Suppressor macrophage treated with lipopolysaccharide for 4 hours (primary cell): ENCODE data around the gene SLC35F1.

Experiments
- DNase-seq: peaks from one replicate; pipeline ENCODE4 v3.0.0-alpha.2; 2020

SLC35F1 gene

DNA sequence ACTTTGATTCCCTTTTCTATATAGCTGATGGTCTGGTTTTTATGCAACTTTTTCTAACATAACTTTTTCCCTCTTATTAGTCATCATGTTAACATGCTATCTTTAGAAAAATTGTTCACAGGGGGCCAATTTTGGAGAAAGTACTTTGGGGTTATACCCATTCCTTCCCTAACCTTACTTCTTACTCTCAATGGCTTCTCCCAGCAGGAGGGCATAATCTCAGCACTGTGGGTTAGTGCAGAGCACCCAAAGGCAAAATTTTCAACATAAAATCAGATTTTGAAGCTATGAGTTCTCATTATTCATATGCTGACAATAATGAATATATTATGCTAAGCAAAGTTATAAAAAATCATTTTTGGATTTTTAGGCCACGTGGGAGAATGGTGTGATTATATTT is 299.2 kb downstream of the SLC35F1 start:
- no peak for DNase-seq

DNA sequence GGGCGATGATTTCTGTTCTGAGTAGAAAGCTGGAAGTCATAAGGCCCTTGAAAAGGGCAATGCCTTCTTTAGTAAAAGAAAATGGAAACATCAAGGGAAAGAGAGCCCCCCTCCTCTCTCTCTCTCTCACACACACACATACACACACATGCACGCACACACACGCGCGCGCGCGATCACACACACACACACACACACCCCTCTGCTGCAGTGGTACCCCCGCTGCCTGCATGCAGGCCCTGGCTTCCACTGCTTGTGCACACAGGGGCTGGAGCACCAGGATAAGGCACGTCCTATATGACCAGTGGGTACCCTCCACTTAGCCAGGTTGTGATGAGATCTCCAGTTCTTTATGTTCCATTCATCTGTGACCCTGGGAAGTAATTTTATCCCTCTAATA is 300.9 kb downstream of the SLC35F1 start:
- DNase-seq = no peak

DNA sequence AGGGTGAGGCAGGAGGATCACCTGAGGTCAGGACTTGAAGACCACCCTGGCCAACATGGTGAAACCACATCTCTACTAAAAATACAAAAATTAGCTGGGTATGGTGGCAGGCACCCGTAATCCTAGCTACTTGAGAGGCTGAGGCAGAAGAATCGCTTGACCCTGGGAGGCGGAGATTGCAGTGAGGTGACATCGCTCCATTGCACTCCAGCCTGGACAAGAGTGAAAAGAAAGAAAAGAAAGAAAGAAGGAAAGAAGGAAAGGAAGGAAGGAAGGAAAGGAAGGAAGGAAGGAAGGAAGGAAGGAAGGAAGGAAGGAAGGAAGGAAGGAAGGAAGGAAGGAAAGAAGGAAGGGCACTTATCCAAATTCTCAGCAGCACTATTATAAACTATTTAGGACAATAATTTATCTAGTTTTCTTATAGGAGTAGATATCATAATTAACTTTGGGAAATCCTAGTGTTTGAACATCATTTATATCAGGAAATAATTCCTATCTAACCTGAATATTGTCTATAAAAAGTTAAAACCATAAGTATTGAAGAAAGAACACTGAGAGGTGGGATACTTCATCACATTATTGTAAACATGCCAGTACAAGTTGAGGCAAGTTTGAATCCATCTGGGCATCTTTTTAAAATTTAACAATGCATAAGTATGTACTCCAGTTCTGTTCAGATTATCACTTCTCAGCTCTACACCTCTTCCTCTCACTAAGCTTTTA is 305.5 kb downstream of the SLC35F1 start:
- no peak for DNase-seq

GRCh38 chr6:118215269-118215668 is 308.2 kb downstream of the SLC35F1 start:
- no peak for DNase-seq

DNA sequence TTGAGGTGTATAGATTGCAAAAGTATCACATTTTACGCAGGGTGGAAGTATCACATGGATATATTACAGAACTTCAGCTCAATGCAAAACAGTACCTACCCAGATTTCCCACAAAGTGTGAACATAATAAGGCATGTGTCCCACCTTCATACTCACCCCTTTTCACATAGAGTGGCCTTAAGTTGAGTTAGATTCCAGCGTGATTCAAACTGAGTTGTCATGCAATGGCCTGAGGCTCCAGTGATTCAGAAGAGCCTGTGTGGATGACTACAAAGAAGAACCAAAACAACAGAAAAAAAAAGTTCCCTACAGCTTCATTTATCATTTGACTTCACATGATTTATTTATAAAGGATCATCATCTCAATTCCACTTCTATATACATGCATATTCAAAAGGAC is 309.7 kb downstream of the SLC35F1 start:
- DNase-seq = no peak

GRCh38 chr6:118218156-118218555 is 311.1 kb downstream of the SLC35F1 start:
- no peak for DNase-seq

DNA sequence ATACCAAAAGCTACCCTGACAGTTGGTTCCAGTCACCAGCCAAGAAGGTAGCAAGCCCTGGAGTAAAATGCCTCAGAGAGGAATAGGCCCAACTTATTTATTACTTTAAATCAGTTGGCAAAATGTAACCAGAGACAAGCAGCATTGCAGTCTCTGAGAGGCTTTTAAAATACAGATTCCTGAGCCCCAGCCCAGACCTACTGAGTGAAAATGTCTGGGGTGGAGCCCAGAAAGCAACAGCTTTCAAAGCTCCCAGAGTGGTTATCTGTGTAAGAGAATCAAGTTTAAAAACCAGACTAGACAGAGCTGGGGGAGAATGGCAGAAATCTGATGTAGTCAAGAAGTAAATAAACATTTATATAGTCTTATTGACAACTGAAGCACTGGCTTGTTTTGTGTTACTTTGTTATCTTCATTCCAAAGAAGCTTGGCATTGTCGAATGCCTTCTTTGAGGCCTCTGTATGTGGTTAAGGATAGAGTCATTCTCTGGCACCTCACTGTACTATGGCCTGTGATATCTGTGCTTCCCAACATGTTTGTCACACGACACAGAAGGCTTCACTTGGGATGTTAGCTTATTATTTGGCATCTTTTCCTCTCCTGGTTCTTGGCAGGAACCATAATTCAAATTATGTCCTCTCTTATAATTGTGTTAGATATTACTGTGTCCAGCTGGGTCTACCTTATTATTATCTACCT is 313.5 kb downstream of the SLC35F1 start:
- no peak for DNase-seq

- DNase-seq = no peak
These were observed 316.3 kb downstream of the SLC35F1 start for GRCh38 chr6:118223316-118223715.

GRCh38 chr6:118228886-118229285 is 321.8 kb downstream of the SLC35F1 start:
- DNase-seq = no peak

DNA sequence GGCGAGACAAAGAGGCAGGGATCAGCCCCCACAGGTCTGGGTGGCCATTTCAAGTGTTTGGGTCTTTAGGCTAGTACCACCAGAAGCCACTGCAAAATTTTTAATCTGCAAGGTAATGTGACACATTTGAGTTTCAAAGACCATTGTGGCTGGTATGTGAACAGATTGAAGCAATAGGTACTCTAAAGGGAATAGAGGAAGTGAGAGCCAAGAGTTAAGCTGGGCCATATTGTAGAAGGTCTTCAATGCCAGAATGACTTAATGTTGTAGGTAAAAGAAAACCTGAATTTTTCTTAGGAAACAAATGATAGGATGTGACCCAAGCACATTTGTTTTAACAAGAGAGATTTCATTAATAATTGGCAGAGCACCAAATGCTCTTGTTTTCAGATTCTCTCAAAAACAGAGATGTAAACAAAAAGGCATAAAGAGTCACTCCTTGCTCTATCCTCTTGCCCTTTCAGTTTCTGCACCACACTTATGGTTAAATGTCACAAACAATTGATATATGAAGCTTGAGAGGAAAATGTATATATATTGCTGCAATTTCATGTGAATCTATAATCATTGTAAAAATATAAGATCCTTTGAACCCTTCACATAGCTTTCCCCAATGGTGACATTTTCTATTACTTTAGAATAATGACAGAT is 333.9 kb downstream of the SLC35F1 start:
- no peak for DNase-seq

DNA sequence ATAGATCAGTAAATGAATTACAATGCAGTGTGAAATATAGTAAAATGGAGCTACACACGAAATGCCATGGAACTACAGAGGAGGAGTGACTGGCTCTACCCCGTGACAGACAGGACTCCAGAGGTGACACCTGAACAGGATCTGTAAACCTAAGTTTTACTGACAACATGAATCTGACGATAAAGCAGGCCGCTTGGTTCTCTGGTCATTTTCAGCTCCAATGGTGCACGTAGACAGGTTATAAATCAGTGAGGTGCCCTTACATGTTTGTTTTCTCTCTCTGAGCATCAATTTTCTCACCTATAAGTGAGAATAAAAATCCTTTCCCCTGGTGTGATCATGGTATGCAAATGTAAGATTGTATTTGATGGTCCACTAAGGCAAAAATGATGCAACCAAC is 339.3 kb downstream of the SLC35F1 start:
- DNase-seq = no peak

DNA sequence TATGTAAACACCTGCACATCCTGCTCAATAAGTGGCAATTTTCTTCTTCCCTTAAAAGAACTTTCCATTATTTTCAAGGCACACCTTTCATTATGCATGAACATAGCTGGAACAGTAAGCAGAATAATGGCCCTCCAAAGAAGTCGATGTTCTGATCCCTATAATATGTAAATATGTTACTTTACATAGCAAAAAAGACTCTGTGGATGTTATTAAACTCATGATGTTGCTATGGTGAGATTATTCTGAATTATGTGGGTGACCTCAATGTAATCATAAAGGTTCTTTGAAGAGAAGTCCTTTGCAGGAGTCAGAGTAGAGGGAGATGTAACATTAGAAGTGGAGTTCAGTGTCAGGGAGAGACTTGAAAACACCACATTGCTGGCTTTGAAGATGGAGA is 341.1 kb downstream of the SLC35F1 start:
- no peak for DNase-seq

- DNase-seq = no peak
These were observed 342.6 kb downstream of the SLC35F1 start for GRCh38 chr6:118249680-118250079.

DNA sequence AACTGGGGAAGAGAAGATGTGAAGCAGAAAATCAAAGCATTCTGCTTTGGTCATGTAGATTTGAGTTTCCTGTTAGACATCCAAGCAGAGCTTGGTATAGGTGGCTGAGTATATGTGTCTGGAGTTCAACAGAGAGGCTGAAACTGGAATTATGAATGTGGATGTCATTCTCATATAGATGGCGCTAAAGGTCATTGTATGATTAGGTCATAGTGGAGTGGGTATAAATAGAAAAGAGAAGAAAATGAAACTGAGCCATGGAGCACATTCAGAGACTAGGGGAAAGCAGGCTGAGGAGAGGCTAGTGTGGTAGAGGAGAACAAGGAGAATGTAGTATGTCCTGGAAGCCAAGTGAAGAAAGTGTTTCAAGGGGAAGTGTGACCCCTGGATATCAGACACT is 345.4 kb downstream of the SLC35F1 start:
- DNase-seq = peak; percentile 47

DNA sequence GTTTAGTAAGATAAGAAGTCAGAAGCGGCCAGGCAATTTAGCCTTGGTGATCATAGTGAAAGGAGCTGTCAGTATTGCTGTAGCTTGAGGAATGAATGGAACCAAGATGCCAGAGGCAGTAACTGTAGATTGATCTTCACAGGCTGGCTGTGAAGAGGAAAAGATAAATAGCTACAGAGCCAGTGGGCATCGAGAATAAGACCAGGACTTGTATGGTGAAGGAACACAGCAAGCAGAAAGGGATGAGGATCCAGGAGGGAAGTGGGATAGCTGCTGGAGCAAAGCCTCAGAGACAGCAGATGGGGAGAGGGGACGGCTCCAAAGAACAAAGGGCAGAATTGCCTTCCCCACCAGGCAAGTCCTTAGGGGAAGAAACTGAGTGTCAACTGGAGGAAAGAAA is 346.7 kb downstream of the SLC35F1 start:
- no peak for DNase-seq

DNA sequence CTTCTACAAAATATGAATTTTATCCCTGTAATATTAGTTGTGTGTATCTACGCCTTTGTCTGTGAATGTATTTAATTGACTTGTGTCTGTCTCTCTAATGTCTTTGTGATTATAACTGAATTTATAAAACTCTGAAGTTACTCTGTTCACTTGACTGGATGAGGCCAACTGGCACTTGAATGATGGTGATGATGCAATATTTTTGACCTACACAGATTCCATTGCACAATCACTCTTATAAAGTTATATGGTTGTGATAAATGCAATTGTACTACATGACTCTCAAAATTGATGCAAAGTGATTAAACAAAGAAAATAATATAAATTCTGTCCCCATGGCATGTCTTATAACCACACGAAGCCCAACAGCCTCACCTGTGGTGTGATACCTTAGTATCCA is 353.8 kb downstream of the SLC35F1 start:
- no peak for DNase-seq

DNA sequence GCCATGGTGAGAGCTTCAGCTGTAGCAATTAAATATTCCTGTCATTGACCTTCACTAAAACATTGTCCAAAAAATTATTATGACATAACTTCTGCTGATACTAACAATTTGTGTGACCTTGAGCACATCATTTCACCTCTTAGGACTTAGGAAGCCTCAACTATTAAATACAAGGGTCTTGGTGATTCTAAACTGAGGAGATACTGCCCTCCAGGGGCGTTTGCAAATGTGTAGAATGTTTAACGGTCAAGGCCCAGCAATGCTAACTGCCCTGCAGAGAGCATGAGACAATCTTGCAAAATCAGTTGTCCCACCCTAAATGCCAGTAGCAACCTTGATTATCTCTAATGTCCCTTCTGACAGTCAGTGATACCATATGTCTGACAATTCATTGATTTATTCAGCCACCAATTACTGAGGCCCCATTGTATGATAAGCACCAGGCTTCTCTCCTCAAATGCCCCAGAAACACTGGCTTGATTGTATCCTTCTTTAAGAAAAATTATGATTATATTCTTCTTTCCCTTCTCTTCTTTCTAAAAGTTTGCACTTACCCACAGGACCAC is 356.9 kb downstream of the SLC35F1 start:
- no peak for DNase-seq

GRCh38 chr6:118269659-118270058 is 362.6 kb downstream of the SLC35F1 start:
- DNase-seq = no peak

- no peak for DNase-seq
These were observed 370.6 kb downstream of the SLC35F1 start for GRCh38 chr6:118277631-118278030.

DNA sequence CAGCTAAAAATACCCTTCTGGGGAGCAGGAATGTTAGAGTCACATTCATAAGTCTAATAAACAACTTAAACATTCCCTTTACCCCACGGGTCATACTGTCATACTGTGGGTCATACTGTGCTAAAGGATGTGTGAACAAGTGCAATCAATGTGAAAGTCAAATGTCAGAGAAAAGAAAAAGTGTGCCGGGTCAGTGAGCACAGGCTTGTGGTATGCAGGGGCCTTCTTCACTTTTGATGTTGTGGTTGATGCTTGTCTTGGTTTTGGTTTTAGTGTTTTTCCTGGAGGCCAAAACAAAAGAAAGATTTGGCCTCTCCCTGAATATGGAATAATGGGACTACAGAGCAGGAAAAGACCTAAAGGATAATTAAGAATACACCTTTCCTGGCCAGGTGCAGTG is 373.1 kb downstream of the SLC35F1 start:
- no peak for DNase-seq

DNA sequence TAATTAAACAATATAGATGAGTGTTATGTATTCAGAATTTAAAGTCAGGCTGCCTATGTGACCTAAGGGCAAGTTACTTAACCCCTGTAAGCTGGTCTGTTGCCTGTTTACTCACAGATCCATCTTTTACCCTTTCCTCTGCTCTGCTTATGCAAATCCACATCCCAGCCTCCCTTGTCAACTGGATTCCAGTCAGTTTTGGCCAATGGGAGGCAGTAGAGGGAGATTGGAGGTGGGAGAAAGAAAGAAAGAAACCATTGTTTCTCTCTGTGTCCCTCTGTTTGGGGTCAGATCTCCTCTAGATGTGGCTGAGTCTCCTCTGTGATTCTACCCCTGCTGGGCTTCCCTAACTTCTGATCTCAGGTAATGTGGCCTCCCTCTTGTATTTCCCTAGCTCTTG is 374.2 kb downstream of the SLC35F1 start:
- DNase-seq = no peak

- peak; percentile 61 for DNase-seq
These were observed 376.7 kb downstream of the SLC35F1 start for GRCh38 chr6:118283766-118284165.

GRCh38 chr6:118284736-118285360 is 377.8 kb downstream of the SLC35F1 start:
- DNase-seq = peak; percentile 2
